ENCODE data around the gene TTC16. TPM values are rescaled to one million over a fixed set of nuclear protein-coding genes. Genes with fewer than 3 reads are reported as not detected.
"Not testable (repeated sequence)": the region's sequence is repeated elsewhere in the genome, so short reads cannot be mapped to it uniquely, and the experiment has no call there.

The TTC16 gene
- polyA plus RNA-seq, 4 donors, result 0.08 to 0.38 (median 0.24) TPM

DNA sequence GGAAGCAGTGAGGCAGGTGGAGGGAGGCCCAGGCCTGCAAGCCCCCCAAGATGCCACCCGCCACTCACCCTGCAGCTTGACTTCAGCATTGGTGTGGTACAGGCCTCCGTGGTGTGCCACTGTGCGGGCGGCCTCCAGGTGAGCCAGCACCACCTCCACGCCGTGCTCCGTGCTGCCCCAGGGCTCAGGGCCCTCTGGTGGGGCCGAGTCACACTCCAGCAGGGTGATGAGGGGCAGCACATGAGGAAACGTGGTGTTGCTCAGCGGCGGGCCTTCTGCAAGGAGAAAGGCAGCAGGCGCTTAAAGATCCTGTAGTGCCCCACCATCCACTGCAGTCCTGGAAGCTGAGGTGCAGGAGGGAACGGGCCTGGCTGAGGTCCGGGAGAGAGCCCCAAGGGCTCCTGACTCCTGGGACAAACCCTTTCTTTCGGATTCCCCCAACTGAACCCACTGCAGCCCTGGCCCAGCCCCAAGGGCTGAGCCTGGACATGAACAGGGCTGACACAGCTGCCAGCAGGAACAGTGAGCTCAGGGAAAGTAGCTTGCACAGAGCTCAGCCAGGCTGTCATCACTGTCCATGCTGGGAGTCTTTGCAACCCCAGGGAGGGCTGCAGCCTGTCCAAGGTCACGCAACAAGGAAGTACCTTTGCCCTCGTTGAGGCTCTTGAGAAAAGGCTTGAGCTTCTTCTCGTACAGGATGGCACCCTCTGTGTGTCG lies 23.9 kb downstream of the TTC16 start:
- DNase-seq (ENCODE audit: low read depth in 4 of 4, low spot score in 3 of 4), result no peak

DNA sequence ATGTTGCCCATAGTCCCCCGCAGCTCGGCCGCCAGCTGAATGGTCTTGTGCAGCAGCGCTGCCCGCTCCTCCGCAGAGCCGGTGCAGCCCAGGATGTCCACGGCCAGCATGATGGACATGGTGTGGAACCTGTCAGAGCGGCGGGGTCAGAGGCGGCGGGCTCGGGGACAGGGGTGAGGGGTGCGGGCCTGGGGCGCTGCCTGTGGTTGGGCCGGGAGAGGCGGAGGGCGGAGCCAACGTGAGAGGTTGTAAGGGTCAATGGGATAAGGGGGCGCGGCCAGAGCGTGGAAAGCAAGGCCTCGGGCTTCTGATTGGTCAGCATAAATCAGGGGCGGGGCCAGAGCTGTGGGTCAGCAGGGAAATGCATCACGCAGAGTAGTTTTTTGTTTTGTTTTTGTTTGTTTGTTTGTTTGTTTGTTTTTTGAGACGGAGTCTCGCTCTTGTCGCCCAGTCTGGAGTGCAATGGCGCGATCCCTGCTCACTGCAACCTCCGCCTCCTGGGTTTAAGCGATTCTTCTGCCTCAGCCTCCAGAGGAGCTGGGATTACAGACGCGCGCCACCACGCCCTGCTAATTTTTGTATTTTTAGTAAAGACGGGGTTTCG lies 26.1 kb downstream of the TTC16 start:
- peak in 1 of 4 donors; percentile 62 for DNase-seq (ENCODE audit: low read depth in 4 of 4, low spot score in 3 of 4)

DNA sequence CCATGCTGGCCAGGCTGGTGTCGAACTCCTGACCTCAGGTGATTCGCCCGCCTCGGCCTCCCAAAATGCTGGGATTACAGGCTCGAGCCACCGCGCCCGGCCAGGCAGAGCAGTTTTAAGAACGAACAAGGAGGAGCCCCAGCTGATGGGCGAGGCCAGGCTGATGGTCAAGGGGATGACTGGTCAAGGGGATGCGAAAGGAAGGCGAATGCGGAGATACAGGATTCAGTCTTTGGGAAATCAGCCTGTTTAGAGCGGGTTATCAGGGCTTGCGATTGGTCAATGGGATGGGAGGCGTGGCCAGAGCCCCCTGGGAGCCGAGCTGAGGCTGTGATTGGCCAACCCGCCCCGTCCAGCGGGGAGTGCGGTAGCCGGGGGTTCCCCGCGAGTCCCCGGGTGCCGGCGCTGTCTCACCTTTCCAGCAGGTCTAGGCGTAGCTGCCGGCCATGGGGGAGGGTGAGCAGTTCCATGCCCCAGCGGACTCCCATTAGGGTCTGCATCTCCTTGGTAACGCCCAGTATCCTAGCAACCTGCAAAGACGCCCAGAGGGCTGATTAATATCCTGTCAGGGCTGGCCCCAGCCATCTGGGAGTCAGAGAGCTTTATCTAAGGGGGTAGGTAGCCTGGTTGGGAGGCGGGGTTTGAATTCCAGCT lies 26.7 kb downstream of the TTC16 start:
- peak in 2 of 4 donors; percentile 45 to 73 for DNase-seq (ENCODE audit: low read depth in 4 of 4, low spot score in 3 of 4)

DNA sequence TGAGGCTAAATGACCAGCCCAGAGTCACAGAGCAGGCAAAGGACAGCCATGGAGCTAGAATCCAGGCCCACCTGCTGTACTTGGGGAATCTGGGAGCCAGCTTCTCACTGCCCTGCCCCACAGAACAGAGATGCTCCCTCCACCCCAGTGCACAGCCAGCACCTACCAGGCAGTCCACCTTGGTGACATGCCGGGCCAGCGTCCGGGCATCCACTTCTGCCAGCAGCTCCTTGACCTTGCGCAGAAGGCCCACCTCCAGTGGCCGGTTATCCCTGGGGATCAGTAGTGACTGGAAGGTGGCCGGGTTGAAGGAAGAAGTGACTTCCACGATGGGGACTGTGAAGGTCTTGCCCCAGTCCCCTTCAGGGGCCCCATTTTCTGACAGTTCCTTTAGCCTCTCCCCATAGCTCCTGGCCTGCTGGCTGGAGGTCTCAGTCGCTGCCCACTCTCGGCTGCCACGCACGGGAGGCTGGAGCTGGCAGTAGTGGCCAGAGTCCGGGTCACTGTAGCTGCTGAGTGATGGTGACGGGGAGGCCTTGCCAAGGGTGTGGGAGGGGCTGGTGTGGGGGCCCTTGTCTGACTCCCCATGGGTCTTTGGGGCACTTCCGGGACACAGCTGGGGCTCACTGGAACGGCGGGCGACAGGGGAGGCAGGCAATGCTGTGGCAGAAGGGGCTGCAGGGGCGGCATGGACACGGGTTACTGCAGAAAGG lies 28.7 kb downstream of the TTC16 start:
- DNase-seq (ENCODE audit: low read depth in 4 of 4, low spot score in 3 of 4), result no peak

DNA sequence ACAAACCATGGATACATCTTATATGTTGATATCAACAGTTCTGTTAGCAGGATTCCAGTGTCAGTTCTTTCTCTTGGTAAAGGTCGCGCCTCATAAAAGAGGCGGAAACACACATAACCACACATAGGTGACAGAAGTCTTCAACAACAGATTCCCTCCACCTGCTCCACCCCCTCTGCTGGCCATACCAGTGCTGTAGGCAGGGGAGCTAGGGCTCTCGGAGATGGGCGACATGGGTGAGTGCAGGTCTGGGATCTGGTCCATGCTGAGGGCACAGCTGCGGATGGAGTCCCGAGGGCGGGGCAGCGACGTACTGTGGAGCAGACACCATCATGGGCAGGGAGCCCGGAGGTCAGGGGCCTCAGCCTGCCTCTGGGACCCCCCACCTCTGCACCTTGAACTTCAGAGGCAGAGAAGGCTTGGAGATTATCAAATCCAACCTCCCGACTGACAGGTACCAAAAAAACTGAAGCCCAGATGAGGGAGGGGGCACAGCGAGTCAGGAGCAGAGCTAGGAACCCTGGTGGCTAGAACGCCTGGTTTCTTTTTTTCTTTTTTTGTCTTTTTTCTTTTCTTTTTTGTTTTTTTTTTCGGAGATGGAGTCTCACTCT lies 31.2 kb downstream of the TTC16 start:
- DNase-seq (ENCODE audit: low read depth in 4 of 4, low spot score in 3 of 4), result no peak

DNA sequence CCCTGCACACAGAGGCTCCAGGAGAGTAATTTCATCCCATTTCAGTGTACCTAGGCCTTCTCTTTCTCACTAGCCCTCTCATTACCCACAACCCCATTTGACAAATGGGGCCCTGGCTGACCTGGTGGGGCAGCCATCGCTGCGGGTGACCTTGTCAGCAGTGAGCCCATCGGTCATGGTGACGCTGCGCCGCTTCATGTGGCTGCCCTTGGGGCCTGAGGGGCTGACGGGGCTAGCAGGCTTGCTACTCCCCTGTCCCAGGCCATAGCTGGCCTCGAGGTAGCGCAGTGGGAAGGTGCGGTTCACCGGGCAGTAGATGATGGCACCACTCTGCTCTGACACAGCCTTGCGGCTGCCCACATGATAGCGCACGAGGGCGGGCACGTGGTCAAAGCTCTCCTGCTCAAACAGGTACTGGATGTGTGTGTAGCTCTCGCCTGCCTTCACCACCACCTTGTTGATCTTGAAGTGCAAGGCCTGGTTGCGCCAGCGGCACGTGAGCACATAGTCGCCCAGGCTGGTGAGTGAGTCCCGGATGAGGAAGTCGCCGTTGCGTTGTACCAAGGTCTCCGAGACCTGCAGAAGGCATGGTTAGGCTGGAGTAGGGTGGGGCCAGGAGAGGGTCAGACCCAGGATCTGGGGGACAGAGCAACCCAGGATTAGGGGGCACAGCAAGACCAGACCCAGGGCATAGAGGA lies 33.4 kb downstream of the TTC16 start:
- no peak for DNase-seq (ENCODE audit: low read depth in 4 of 4, low spot score in 3 of 4)

DNA sequence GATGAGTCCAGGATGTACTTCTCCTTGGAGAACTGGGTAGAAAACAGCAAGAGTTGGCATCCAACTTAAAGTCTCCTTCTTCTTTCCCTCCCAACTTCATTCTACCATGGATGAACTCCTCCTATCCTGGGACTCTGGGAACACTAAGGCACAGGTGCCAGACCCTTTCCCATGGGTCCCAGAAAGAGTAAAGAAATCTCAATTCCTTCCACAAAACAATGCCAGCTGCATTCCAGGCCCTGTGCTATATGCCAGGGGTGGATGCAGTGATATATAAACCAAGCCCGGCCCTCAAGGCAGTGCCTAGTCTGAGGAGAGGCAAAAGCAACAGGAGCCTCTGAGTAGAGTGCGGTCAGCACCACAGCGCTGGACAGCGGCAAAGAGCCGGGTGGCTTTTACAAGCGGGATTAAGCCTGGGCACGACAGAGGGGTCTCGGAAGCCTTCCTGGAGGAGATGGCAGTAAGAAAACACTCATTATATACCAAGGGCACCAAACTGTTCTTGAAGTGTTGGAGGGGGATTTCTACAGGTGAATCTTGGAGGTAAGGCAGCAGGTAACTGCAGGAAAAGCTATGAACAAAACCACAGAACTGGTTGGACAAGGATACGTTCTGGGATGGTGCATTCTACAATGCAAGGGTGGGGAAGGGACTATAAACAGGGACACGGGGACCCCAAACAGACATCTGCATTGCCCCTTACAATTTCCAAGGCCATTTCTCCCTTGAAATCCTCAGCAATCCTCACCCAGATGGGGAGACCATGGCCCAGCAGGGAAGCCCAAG lies 35.6 kb downstream of the TTC16 start:
- no peak for DNase-seq (ENCODE audit: low read depth in 4 of 4, low spot score in 3 of 4)

DNA sequence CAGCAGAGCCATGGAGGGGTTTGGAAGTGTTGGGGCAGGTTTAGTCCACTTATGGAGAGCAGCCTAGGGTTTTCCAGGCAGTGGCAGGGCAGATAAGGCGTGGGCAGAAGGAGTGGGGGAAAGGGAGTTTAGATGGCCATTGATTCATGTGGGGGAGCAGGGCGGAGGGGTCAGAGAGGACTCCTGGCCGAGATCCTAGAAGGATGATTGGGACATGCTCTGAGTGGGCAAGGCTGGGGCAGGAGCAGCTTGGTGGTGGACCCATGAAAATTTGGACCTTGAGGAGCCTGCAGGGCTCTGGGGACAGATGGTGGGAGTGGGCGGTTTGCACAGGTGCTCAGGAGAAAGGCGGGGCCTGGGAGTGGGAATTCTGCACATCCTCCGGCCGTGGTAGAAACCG lies 37.3 kb downstream of the TTC16 start:
- no peak for DNase-seq (ENCODE audit: low read depth in 4 of 4, low spot score in 3 of 4)

DNA sequence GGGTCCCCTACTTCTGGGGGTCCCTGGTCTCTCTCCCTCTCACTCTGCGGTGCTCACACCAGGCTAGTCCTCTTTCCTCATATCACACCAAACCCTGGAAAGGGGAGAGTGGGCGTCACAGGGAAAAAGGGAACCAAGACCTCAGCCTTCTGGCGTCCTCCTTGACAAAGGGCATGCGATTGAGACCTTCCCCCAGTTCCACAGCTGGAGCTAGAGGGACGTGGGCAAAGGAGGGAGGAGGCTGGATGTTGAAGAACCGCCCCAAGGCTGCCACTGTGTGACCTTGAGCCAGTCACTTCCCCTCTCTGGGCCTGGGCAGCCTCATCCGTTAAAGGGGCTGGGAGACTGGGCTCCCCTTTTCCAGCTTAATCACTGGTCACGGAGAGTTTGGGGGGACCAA lies 37.7 kb downstream of the TTC16 start:
- no peak for DNase-seq (ENCODE audit: low read depth in 4 of 4, low spot score in 3 of 4)

DNA sequence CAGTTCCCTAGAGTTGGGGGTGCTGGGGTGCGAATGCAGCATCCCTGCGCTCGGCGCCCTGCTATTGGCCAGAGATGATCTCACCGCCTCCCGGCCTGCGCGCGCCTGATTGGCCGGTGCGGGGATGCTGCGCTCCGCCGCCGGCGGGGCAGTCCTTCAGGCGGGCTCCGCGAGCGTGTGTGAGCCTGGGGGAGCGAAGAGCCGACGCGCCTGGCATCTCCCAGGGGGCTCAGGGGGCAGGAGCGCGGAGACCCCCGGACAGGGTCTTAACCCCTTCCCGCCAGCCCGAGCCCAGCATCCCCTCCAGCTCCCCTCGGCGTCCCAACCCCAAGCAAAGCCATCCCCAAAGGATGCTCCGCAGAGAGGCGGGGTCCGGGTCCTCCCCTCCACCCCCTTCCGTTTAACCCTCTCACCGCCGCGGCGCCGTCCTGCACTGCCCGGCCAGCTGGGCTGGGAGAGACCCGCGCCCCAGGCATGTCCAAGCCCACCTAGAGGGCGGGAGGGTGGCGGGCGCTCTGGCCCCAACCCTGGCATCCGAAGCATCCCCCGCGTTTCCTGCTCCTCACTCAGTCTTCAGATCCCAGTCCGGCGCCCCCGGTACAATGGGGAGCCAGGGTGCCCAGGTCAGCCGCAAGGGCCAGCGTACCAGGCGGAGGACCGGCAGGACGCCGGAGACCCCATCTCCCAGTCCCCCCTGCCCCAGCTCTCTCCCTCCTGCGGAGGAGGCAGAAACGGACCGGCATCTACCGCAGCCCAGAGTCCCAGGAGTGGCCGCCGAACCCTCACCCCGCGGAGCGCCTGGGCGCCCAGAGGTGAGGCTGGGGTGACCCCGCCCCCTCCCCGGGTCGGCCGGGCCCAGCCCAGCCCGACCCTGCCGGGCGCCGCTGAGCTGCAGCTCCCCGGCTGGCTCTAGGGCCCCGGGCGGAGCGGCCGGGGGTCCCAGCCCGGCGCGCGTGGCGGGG lies 38.5 kb downstream of the TTC16 start:
- DNase-seq (ENCODE audit: low read depth in 4 of 4, low spot score in 3 of 4), result no peak

DNA sequence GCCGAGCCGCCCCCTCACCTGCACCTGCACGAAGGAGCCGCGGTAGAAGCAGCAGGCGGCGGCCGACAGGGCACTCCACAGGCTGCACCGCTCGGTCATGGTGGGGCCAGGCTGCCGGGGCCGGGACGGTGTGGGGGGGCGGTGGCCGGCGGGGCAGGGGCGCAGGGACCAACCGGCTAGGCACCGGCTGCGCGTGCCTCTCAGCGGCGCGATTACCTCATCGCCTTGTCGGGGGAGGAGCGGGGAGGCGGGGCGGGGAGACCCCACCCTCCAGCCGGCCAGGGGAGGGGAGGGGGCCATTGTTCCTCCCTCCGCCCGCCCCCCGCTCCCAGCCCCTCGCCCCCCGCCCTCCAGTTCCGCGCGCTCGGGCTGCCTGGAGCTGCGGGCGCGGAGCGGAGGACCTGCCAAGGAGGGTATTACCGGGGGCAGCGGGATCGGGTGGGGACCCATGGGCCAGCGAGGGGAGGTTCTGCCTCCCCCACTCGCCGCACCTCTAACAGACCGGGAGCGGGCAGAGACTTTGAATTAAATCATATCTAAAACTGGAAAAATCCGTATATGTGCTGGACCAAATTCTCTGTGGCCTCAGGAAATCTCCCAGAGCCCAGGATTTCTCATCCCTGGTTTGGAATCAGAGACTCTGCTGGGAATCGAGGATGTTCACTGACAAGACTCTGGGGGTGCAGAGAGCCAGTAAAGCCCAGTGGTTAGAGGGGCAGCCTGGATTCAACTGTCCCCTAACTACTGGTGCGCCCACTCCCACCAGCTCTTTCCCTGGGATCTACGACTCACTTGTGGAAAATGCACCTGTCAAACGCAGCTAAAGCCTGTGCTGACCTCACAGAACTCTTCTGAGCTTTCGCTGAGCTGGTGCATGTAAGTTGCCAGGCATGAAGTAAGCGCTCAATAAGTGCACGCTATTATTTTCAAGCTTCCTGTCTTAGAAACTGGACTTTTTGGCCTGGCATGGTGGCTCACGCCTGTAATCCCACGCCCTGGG lies 39.5 kb downstream of the TTC16 start:
- no peak for DNase-seq (ENCODE audit: low read depth in 4 of 4, low spot score in 3 of 4)

DNA sequence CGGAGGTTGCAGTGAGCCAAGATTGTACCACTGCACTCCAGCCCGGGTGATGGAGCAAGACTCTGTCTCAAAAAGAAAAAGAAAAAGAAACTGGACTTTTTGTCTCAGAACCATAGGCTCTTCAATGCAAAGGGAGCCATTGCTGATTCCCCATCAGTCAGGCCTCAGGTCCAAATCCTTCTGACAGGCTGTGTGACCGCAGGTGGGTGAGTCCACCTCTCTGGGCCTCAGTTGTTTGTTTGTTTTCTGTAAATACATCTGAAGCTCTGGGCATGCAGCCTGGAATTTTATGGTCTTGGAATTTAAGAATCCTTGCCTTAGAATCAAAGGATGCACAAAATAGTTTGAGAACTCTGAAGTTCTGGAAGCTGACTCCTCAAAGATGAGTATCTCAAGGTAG lies 40.4 kb downstream of the TTC16 start:
- DNase-seq (ENCODE audit: low read depth in 4 of 4, low spot score in 3 of 4), result no peak

DNA sequence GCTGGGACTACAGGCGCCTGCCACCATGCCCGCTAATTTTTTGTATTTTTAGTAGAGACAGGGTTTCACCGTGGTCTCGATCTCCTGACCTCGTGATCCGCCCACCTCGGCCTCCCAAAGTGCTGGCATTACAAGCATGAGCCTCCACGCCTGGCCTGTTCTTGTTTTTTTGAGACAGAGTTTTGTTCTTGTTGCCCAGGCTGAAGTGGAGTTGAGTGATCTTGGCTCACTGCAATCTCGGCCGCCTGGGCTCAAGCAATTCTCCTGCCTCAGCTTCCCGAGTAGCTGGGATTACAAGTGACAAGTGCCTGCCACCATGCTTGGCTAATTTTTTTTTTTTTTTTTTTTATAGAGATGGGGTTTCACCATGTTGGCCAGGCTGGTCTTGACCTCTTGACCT lies 40.9 kb downstream of the TTC16 start:
- not testable (repeated sequence) for DNase-seq (ENCODE audit: low read depth in 4 of 4, low spot score in 3 of 4)

DNA sequence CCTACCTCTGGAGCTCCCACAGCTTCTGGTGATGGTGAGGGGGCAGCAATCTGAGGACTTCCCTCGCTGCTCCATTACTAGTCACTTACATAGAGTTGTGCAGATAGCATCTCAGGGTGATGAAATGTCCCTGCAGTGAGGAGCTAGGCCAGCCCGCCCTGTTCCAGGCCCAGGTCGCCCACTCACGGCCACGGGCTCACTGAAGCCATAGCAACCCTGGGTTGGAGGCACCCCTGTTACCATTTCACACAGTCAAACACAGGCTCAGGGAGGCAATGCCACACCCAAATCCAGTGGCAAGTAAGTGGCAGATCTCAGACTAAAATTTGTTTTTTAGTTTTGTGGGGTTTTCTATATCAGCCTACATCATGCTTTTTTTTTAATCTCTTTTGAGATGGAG lies 43.0 kb downstream of the TTC16 start:
- no peak for DNase-seq (ENCODE audit: low read depth in 4 of 4, low spot score in 3 of 4)

DNA sequence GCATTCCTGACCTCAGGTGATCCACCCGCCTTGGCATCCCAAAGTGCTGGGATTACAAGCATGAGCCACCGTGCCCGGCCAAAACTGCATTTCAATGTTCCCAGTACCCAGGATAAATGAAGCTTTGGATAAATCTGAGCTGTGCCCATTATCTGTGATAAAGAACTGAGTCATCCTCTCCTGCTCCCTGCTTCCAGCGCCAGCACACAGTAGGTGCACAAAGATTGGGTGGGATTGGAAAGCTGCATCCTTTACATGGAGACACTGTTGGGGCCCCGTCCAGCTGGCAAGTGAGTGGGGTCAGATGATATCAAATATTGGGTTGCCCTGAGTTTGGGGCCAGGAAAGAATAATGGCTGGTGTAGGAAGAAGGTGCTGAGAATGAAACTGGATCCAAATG lies 45.2 kb downstream of the TTC16 start:
- no peak for DNase-seq (ENCODE audit: low read depth in 4 of 4, low spot score in 3 of 4)

DNA sequence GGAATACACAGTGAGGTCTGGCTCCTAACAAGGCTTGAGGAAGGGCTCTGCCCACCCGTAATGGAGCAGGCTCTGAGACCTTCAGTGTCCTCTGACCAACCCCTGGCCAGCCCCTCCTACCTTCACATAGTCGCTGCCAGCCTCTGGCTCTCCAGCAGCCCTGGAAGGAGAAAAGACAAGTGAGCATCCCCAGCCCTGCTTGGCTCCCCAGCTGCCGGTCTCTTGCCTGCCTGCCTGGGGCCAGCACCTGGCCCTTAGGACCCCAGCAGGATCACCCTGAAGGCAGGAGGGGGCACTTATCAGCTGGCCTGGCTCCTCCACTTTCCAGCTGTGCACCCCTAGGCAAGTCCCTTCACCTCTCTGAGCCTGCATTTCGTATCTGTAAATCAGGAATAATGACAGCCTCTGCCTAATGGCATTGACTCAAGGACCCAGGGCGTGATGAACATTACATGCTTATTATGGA lies 45.6 kb downstream of the TTC16 start:
- no peak for DNase-seq (ENCODE audit: low read depth in 4 of 4, low spot score in 3 of 4)

DNA sequence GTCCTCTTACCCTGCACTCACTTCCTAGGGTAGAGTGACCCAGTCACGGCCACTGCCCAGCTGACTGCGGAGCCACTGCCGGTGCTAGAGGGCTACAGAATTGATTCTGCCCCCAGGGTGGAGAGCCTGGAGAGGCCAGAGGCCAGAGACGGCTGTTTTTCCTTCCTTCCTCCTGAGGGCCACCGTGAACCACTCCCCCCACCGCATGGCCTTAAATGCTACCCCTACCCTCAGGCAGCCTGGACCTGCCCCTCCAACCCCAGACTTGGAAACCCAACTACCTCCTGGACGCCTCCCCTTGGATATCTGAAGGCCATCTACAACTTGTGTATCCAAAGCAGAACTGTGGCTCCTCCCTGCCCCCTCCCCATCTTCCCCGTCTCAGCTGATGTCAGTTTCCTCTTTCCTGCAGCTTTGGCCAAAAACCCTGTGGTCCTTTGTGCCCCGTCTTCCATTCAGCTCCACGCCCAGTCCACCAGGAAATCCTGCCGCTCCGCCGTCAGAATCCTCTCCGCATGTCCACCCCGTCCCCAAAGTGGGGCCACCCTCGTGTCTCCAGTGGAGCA lies 46.3 kb downstream of the TTC16 start:
- no peak for DNase-seq (ENCODE audit: low read depth in 4 of 4, low spot score in 3 of 4)

All from left renal pelvis (tissue), 4 donors.